Bone marrow (tissue), 2 donors: ENCODE results near the gene PRXL2C.
"Not testable (repeated sequence)": the region's sequence is repeated elsewhere in the genome, so short reads cannot be mapped to it uniquely, and the experiment has no call there.

Experiments
- DNase-seq, 2 donors: peaks; one replicate each; lab custom pipeline; 2025; lab: John Stamatoyannopoulos, UW

Gene PRXL2C, protein sequence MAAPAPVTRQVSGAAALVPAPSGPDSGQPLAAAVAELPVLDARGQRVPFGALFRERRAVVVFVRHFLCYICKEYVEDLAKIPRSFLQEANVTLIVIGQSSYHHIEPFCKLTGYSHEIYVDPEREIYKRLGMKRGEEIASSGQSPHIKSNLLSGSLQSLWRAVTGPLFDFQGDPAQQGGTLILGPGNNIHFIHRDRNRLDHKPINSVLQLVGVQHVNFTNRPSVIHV

DNA sequence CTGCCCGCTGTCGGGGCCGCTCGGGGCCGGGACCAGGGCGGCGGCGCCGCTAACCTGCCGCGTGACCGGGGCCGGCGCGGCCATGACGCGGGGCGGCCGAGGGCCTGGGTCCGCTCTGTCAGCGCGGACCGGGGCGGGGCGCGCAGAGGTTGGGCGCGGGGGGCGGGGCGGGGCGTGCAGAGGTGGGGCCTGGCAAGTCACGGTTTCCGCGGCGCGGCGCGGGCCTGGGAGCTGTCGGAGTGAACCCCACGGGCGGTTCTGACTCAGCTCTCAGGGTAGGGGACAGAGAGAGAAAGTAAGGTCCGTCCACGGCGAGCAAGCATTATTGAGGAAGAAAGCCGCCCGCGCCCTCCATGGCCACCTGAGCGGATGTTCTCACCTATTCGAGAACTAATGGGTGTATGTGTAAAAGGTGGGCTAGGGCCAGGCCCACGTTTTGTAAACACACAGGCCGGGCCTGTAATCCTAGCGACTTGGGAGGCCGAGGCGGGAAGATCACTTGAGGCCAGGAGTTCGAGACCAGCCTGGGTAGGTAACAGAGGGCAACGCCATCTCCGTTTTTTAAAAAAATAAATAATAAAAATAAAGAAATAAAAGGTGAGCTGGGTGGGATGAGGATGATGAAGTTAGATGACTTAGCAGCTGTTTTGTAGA, at the start of gene PRXL2C:
Gene PRXL2C, minus strand, starts transcription at position 120 of the 654 bp plus-strand sequence. Its CDS starts 36 bp downstream, at position 84.
- peak; percentile 52 to 73 for DNase-seq

- DNase-seq, result not testable (repeated sequence)
These were observed 45.7 kb upstream of the PRXL2C start for GRCh38 chr9:96700721-96701375.

DNA sequence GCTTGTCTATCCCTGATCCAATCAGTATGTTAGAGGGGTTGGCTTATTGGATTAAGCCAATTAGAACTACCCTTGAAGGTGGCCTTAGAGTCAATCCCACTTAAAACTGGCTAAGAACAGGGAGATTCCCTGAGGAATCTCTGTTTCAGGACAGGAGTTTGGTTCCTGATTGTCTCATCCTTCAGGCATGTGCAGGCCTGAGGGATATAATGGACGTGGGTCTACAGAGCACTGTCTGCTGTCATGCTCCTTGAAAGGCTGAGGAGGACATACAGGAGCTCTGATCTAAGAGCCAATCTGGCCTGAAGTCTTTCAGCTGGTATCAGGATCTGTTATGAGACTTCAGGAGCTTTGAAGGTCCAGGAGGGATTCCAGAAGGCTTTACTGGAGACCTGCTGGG, 36.2 kb upstream of the PRXL2C start:
- DNase-seq, result no peak

DNA sequence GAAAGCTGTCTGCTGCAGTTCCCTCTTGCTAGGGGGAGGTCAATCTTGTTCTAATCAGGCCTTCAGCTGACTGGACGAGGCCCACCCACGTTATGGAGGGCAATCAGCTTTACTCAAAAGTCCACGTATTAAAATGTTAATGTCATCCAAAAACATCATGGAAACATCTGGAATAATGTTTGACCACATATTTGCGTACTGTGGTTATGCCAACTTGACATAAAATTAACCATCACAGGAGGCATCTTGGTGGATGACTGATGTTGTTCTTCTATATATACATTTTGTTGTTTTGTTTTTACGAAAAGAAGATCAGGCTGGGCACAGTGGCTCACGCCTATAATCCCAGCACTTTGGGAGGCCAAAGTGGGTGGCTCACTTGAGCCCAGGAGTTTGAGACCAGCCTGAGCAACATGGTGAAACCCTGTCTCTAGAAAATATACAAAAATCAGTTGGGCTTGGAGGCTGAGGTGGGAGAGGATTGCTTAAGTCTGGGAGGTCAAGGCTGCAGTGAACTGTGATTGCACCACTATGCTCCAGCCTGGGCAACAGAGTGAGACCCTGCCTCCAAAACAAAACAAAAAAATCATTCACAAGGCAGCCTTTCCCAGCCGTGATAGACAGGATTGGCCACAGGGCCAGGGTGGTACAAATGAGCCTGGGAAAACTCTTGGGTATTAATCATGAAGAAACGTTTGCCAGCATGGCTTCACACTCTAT, 33.8 kb upstream of the PRXL2C start:
- no peak for DNase-seq

DNA sequence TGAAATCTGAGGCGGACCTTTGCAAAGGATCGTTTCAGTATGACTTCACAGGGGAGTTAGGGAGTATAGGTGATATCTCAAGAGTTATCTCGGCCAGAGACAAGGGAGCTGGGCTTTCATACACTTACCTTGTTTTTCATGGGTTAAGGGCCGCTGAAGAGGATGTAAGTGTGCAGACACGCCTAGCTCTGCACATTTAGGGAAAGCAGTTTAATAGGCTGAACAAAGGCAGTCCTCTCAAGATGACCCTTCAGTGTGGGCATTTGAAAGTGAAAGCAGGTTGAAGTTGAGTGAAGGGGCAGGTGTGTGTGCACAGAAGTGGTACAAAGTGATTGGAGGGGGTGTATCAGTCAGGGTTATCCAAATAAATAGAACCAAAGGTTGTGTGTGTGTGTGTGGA, 33.1 kb upstream of the PRXL2C start:
- DNase-seq, result no peak

- DNase-seq, result peak in 1 of 2 donors; percentile 5
These were observed 31.7 kb upstream of the PRXL2C start for GRCh38 chr9:96686638-96687335.

DNA sequence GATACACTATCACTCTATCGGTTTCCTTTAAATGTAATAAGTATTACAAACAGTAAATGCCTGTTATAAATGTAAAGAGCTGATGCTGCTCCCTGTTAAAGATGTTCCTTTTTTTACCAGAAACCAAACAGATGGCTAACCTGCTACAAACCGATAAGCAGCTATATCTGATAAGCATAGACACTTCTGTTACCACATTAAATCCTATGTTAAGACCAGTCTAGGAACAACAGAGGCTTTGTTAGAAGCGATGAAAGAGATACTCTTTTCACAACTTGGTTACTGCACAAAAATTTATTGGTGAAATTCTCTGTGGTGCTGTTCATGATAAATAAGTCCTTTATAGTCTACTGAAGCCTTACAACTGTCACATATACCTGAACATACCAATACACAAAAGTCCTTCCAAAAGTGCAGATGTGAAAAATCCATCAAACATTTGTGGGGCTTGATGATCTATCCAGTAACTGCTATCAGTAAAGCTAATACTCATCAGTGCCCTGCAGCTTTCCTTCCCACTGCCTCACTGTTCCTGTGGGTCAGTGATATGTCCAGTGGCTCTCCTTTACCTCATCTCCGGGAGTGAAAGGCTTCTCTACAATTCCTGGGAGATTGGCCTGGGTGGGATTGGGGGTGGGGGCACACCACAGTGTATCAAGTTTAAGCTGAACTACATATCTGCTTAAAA, 25.8 kb upstream of the PRXL2C start:
- DNase-seq, result no peak

DNA sequence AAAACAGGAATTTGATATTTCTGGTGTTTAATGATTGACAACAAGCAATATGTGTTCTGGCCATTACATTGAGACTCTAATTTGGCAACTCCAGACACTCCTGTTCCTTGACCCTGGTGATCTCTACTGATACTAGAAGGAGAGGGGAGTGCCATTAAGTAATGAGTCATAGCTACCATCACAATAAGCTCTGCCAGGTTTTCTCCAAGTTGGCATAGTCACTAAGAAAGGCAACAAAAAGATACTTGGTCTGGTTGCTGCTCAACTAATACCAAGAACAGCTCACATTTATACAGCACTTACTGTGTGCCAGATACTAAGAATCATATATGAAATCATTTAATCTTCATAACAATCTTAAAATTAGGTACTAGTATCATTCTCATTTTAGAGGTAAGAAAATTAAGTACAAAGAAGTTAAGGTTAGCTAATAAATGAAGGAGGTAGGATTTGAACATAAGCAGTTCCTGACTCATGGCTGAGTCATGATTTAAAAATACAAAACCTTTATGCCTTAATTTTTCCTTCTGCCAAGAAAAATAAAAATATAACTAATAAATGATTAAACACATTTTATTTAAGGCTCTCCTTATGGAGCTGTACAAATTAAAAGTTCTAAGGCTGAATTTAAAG, 19.9 kb upstream of the PRXL2C start:
- no peak for DNase-seq

- not testable (repeated sequence) for DNase-seq
These were observed 18.7 kb upstream of the PRXL2C start for GRCh38 chr9:96673786-96674185.

DNA sequence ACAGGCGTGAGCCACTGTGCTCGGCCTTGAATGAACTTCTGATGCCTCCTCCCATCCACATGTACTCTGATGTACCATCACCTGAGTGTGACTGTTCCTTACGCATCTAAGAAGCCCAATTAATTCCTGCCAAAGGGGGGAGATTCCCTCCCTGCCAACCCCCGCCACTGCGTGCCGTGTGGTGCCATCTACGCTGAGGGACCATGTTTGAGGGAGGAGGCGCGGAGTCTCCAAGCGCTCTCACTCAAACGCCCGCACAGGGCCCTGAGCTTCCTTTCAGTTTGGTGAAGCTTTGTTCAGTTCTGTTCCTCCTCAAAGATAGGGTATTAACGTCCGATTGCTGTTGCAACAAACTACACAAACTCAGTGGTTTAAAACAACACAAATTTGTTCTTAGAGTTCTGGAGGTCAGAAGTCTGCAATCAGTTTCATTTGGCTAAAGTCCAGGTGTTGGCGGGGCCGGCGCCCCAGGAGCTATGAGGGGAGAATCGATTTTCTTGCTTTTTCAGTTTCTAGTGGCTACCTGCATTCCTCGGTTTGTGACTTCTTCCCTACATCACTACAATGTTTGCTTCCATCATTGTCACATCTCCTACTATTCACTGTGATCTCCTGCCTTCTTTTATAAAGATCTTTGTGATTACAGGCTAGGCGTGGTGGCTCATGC, 13.9 kb upstream of the PRXL2C start:
- no peak for DNase-seq

DNA sequence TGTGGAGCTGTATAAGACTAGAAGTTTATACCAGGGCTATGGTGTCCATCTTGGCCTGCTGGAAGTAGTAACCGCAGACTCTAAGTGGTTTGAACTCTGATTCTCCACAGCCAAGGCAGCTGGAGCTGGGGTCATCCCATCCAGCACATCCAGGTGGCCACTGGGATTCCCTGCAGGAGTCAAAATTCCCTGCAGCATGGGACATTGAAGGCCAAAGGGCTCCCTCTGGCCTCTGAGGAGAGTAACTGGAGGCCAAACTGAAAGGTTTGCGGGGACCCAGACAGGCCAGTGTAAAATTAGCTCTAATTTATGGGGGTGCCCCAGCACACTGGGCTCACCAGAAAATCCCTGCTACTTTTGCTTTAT, 12.2 kb upstream of the PRXL2C start:
- no peak for DNase-seq

DNA sequence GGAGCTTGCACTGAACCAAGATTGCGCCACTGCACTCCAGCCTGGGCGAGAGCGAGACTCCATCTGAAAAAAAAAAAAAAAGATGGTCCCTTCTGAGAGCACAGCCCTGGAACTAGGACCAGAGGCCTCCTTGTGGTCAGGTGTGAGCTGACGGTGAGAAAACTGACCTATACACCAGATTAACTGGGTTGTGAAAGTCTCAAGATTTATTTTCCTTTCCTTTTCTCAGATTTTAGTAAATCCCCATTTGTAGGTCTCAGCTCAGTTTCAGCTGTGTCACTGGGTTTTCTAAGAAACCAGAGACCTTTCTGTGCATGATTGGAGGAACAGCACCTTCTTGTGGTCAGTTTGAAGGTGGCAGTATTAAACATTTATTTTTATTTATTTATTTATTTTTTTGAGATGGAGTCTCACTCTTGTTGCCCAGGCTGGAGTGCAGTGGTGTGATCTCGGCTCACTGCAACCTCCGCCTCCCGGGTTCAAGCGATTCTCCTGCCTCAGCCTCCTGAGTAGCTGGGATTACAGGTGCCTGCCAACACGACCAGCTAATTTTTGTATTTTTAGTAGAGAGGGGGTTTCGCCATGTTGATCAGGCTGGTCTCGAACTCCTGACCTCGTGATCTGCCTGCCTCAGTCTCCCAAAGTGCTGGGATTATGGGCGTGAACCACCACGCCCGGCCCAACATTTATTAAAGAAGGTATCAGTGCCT, 11.7 kb upstream of the PRXL2C start:
- DNase-seq, result not testable (repeated sequence)

GRCh38 chr9:96665789-96666188, 10.7 kb upstream of the PRXL2C start:
- DNase-seq, result no peak

DNA sequence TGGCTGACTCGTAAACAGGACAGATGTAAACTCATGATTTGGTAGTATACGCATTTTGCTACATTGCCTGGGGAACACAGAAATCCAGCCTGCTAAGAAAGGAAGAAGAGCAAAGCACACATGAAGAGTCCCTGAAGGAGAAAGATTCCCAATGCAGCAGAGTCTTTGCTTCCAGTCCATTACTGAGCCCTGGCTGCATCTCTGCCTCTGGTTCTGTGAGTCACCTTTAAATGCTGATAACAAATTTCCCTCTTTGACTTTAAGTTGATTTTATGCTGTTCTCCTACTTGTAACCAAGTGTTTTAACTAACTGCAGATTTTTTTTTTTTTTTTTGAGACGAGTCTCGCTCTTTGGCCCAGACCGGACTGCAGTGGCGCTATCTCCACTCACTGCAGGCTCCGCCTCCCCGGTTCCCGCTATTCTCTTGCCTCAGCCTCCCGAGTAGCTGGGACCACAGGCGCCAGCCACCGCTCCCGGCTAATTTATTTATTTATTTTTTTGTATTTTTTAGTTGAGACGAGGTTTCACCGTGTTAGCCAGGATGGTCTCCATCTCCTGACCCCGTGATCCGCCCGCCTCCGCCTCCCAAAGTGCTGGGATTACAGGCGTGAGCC, 8.5 kb upstream of the PRXL2C start:
- no peak for DNase-seq

GRCh38 chr9:96661711-96662110, 6.6 kb upstream of the PRXL2C start:
- DNase-seq, result no peak

DNA sequence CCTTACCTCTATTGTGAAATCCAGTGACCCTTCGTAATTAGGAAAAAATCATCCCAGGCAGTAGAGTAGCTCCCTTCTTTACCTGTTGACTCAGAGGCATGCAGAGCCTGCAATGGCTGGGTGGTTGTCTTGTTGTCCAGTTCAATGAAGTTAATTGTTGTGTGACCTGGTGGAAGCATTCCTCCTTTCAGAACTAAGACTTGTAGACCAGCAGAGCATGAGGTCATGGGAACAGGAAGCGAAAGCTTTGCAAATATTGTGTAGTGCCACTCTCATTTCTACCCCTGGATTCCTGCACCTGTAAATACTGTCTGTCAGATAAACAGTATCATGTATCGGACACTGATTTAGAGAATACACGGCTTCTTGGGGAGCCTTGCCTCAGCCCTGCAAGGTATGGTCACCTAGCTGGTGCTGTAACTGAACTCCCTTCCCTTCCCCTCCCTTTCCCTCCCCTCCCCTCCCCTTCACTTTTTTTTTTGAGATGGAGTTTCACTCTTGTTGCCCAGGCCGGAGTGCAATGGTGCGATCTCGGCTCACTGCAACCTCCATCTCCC, 5.7 kb upstream of the PRXL2C start:
- DNase-seq, result no peak

- DNase-seq, result peak; percentile 58 to 68
These were observed 493 bp downstream of the PRXL2C start for GRCh38 chr9:96654450-96655197.

DNA sequence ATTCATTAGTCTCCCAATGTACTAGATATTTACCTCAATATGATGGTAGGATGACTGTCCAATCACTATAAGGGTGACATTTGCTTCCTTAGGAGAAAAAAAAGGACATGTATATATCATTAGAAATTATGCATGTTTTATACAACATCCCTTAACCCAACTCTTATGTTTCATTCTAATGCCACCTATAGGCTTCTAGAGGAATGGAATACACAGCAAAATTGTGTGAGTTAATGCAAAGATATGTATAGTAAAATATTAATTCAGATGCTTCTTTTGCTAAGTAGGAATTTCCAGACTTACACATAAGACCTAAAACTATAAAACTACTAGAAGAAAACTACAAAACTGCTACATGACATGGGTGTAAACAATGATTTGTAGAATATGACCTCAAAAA, 3.5 kb downstream of the PRXL2C start:
- no peak for DNase-seq
